Breast epithelium (tissue), 4 donors: ENCODE measurements around the gene MARCHF3. TPM values are rescaled to one million over a fixed set of nuclear protein-coding genes. Genes with fewer than 3 reads are reported as not detected.
A peak's percentile ranks its signal among the peaks of the same experiment; 100 is the strongest.

Experiments
- DNase-seq, 2 donors: peaks; one replicate each; pipeline ENCODE4 v3.0.0-alpha.2; 2019; ENCODE audit warnings: low spot score in 2 of 2
- H3K27ac ChIP-seq, 2 donors: fragments of 200-600 bp; sonication (generic) in 1 of 2; one replicate each; pipeline ENCODE4 v1.5.1; 2016 to 2019; ENCODE audit warnings: mild to moderate bottlenecking in 1 of 2
- H3K27me3 ChIP-seq, 2 donors: fragments of 200-600 bp; sonication (generic) in 1 of 2; one replicate each; pipeline versions ENCODE4 v1.5.1 to v1.6.0; 2017 to 2019; ENCODE audit warnings: control low read depth in 1 of 2, mild to moderate bottlenecking in 1 of 2
- H3K36me3 ChIP-seq: fragments of 200-600 bp; one replicate; pipeline ENCODE4 v1.5.1; 2019
- H3K4me1 ChIP-seq, 2 donors: fragments of 200-600 bp; sonication (generic); one replicate each; pipeline ENCODE4 v1.5.1; 2016 to 2019; ENCODE audit warnings: control low read depth in 1 of 2
- H3K4me3 ChIP-seq, 3 donors: fragments of 200-600 bp; sonication (generic); 1 replicate in 2 of 3; 2 replicates in 1 of 3; pipeline ENCODE4 v1.5.1; 2016 to 2019; ENCODE audit warnings: mild to moderate bottlenecking in 3 of 3, moderate library complexity in 2 of 3
- H3K9me3 ChIP-seq, 2 donors: fragments of 200-600 bp; sonication (generic) in 1 of 2; one replicate each; pipeline ENCODE4 v1.5.1; 2016 to 2019; ENCODE audit warnings: control low read depth in 1 of 2
- POLR2A ChIP-seq: fragments of 450-650 bp; IDR thresholded peaks from one replicate; pipeline ENCODE4 v1.6.1; 2016; ENCODE audit warnings: antibody characterized with exemption, mild to moderate bottlenecking, moderate library complexity
- POLR2AphosphoS5 ChIP-seq, 3 donors: sonication (generic); formaldehyde crosslinking; IDR thresholded peaks; one replicate each; pipeline ENCODE4 v1.6.1; 2017; ENCODE audit warnings: antibody characterized with exemption in 3 of 3
- intact Hi-C: fragments of 100-400 bp; cut with DNase I; formaldehyde crosslinking; loops from one replicate; pipeline ENCODE4 v1.15.1; 2023; ENCODE audit warnings: low total_unique reads
- total RNA-seq, 3 donors: library from RNA; depleted of rRNA; stranded (reverse); fragments of >200 nt; gene quantifications; one replicate each; pipeline ENCODE4 v1.1.0, GENCODE V29; 2016
- TF ChIP-seq, protein P1 (sequence below), 3 donors: fragments of 450-650 bp; IDR thresholded peaks; one replicate each; pipeline ENCODE4 v1.5.1; 2016 to 2017; ENCODE audit warnings: antibody characterized with exemption in 3 of 3, mild to moderate bottlenecking in 3 of 3, moderate library complexity in 3 of 3

Gene MARCHF3
- total RNA-seq, 3 donors from 2014 or later, result 7.5 to 16.1 (median 11.6) TPM

GRCh38 chr5:126866851-126867636, 163.3 kb downstream of the MARCHF3 start:
- no peak for DNase-seq
- no peak for TF ChIP-seq POLR2AphosphoS5 (IDR thresholded peaks at IDR 0.05)
- no peak for TF ChIP-seq POLR2A
- TF ChIP-seq, protein P1, sequence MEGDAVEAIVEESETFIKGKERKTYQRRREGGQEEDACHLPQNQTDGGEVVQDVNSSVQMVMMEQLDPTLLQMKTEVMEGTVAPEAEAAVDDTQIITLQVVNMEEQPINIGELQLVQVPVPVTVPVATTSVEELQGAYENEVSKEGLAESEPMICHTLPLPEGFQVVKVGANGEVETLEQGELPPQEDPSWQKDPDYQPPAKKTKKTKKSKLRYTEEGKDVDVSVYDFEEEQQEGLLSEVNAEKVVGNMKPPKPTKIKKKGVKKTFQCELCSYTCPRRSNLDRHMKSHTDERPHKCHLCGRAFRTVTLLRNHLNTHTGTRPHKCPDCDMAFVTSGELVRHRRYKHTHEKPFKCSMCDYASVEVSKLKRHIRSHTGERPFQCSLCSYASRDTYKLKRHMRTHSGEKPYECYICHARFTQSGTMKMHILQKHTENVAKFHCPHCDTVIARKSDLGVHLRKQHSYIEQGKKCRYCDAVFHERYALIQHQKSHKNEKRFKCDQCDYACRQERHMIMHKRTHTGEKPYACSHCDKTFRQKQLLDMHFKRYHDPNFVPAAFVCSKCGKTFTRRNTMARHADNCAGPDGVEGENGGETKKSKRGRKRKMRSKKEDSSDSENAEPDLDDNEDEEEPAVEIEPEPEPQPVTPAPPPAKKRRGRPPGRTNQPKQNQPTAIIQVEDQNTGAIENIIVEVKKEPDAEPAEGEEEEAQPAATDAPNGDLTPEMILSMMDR (IDR thresholded peaks at IDR 0.05), result no peak
- no peaks in the 10 kb centered on the region for H3K27me3 ChIP-seq
- no peaks in the 10 kb centered on the region for H3K4me1 ChIP-seq
- intact Hi-C loops, result no loop called here
- no peak overlapping the region for H3K27ac ChIP-seq
- H3K36me3 ChIP-seq, result no peaks in the 10 kb centered on the region
- no peaks in the 10 kb centered on the region for H3K9me3 ChIP-seq
- H3K4me3 ChIP-seq, result no peak overlapping the region

- Histone ChIP-seq H3K27me3 (no peaks in the 10 kb centered on the region), H3K9me3 (no peaks in the 10 kb centered on the region), H3K4me1 (no peaks in the 10 kb centered on the region), H3K4me3 (no peak overlapping the region), H3K27ac (no peak overlapping the region), H3K36me3 (no peaks in the 10 kb centered on the region)
- intact Hi-C loops, result no loop called here
- DNase-seq, result no peak
- TF ChIP-seq, protein P1 (IDR thresholded peaks at IDR 0.05), result no peak
- no peak for TF ChIP-seq POLR2A
- no peak for TF ChIP-seq POLR2AphosphoS5 (IDR thresholded peaks at IDR 0.05)
Measured at GRCh38 chr5:126865299-126865698, 165.1 kb downstream of the MARCHF3 start.

GRCh38 chr5:126864042-126864688, 166.2 kb downstream of the MARCHF3 start:
- H3K9me3 ChIP-seq, result no peaks in the 10 kb centered on the region
- no peak overlapping the region for H3K27ac ChIP-seq
- no peak for DNase-seq
- no peaks in the 10 kb centered on the region for H3K36me3 ChIP-seq
- no peak for TF ChIP-seq POLR2A
- no peak overlapping the region for H3K4me3 ChIP-seq
- no peaks in the 10 kb centered on the region for H3K27me3 ChIP-seq
- H3K4me1 ChIP-seq, result no peaks in the 10 kb centered on the region
- intact Hi-C loops, result no loop called here

- Histone ChIP-seq H3K27ac (no peak overlapping the region), H3K4me3 (no peak overlapping the region), H3K27me3 (no peaks in the 10 kb centered on the region), H3K4me1 (no peaks in the 10 kb centered on the region), H3K36me3 (no peaks in the 10 kb centered on the region), H3K9me3 (no peaks in the 10 kb centered on the region)
- intact Hi-C loops, result no loop called here
- TF ChIP-seq POLR2AphosphoS5 (IDR thresholded peaks at IDR 0.05), result no peak
- TF ChIP-seq, protein P1 (IDR thresholded peaks at IDR 0.05), result no peak
- TF ChIP-seq POLR2A, result no peak
- no peak for DNase-seq
Measured at GRCh38 chr5:126863402-126863801, 167.0 kb downstream of the MARCHF3 start.

DNA sequence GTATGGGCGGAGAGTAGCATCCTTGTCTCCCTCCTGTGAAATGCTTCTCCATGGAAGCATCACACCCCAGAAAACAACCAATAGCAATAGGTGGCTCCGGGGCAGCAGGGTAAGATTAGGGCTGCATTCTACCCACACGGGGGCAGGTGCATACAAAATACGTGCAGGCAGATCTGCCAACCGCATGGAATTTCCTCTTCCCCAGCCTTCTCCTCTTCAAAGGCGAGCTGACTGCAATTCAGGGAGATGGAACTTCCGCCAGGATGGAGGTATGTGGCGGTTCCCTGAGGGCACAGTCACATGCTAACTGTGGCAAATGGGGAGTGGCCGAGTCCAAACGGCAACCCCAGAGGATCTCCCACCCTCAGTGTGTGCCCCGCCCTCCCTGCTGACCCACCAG, 171.9 kb downstream of the MARCHF3 start:
- no peaks in the 10 kb centered on the region for H3K36me3 ChIP-seq
- DNase-seq, result no peak
- no peaks in the 10 kb centered on the region for H3K9me3 ChIP-seq
- intact Hi-C loops, result no loop called here
- H3K27ac ChIP-seq, result peak overlapping the region in 1 of 2 donors; percentile 43
- TF ChIP-seq POLR2AphosphoS5 (IDR thresholded peaks at IDR 0.05), result no peak
- no peak for TF ChIP-seq POLR2A
- TF ChIP-seq, protein P1 (IDR thresholded peaks at IDR 0.05), result no peak
- no peaks in the 10 kb centered on the region for H3K4me1 ChIP-seq
- H3K27me3 ChIP-seq, result no peaks in the 10 kb centered on the region
- H3K4me3 ChIP-seq, result no peak overlapping the region
